ENCODE measurements around the gene PAN3.
"Not testable (repeated sequence)": the region's sequence is repeated elsewhere in the genome, so short reads cannot be mapped to it uniquely, and the experiment has no call there.

Gene PAN3, protein sequence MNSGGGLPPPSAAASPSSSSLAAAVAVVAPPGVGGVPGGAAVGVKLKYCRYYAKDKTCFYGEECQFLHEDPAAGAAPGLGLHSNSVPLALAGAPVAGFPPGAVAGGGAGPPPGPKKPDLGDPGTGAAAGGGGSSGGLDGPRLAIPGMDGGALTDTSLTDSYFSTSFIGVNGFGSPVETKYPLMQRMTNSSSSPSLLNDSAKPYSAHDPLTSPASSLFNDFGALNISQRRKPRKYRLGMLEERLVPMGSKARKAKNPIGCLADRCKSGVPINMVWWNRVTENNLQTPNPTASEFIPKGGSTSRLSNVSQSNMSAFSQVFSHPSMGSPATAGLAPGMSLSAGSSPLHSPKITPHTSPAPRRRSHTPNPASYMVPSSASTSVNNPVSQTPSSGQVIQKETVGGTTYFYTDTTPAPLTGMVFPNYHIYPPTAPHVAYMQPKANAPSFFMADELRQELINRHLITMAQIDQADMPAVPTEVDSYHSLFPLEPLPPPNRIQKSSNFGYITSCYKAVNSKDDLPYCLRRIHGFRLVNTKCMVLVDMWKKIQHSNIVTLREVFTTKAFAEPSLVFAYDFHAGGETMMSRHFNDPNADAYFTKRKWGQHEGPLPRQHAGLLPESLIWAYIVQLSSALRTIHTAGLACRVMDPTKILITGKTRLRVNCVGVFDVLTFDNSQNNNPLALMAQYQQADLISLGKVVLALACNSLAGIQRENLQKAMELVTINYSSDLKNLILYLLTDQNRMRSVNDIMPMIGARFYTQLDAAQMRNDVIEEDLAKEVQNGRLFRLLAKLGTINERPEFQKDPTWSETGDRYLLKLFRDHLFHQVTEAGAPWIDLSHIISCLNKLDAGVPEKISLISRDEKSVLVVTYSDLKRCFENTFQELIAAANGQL

DNA sequence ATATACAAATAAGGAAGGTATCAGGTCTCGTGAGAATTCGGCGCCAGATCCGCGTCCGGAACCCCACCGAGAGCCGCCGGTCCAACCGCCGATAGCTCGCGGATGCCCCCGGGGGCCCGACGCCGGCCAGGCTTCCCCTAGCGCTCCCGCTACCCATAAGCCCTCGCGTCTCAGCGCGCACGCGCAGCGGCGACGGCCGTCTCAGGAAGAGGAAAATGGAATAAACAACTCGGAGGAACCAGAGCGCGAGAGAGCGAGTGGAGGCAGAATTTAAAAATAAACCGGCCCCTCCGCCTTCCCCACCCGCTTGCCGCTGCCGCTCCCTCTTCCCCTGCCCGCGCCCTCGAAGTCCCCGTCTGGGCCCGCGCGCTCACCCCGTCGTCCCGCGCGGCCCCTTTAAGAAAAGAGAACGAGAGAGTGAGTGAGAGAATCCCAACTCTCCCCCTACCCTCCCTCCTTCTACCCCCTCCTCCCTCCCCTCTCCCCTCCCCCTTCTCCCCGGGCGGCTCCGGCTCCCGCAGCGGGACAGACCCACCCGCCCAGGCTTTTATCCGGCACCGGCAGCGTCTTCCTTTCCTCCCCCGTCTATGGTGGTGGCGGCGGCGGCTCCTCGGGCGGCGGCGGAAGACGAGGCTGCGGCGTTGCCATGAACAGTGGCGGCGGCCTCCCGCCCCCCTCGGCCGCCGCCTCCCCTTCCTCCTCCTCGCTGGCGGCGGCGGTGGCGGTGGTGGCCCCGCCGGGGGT is at the start of gene PAN3:
TSS of gene PAN3 (plus strand) at position 534 of the 744 bp plus-strand sequence. CDS start at position 647, 113 bp downstream.
- peak; percentile 90 for DNase-seq

DNA sequence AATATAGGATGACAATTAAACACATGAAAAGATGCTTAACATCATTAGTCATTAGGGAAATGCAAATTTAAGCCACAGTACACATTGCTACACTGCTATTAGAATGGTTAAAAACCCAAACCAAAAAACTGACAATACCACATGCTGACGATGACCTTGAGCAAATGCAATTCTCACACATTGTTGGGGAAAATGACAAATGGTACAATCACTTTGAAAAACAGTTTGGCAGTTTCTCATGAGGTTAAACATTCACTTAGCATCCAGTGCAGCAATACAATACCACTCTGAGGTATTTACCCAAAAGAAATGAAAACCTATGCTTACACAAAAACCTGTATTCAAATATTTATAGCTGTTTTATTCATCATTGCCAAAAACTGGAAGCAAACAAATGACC is 49.3 kb upstream of the PAN3 start:
- no peak for DNase-seq

DNA sequence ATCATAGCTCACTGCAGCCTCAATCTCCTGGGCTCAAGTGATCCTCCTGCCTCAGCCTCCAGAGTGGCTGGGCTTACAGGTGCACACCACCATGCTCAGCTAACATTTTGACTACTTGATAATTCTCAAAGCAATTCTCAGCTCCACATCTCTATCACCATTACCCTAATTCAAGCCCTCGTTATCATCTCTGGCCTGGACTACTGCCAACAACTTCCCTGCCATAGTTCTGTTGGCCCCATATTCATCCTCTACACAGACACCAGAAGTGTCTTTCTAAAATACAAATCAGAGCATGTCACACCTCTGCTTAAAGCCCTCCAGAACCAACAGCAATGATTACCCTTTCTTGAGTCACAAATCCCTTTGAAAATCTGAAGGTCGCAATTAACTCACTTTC is 45.9 kb upstream of the PAN3 start:
- DNase-seq = no peak

DNA sequence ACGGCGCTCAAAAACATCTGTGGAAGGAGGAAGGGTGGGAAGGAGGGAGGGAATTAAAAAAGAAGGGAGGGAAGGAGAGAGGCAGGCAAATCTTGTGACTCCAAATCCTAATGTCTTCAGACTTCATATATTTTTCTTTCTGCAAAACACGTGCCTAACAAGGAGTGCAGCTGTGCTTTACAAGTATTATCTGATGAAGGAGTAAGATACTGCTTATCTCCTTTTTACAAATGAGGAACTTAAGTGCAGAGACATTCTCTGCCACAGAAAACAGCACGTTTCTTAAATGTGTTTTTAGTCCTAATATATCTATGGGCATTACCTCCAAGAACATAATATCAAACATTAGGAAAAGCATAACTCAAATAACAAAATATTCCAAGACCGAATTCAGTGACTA is 44.5 kb upstream of the PAN3 start:
- DNase-seq = no peak

DNA sequence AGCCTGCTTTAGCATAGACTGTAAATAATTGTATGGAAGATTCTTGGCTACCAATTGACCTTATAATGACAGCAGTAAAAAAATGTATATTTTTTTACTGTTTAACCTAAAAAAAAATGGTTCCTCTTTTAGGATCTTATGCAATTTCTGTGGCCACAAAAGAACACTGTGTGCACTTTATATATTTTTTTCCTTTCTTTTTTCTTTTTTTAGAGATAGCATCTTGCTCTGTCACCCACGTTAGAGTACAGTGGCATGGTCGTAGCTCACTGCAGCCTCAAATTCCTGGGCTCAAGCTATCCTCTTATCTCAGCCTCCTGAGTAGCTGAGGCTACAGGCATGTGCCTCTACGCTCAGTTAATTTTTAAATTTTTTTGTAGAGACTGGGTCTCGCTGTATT is 44.0 kb upstream of the PAN3 start:
- DNase-seq = no peak

DNA sequence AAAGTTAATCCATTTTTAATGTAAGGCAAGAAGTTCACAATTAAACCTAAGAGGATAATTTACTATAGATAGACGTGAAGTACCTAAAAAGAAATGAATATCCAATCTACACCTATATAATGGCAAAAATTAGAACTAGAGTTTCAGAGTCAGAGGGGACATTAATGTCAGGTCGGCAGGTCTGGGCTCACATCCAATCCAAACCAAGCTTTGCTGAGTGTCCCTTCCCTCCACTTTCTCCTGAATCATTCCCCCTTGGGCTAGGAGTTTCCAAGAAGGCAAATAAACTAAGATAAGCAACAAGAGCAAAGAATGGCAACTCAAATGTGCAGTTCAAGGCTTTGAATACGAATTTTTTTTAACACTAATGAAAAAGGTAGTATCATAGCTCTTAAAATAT is 40.8 kb upstream of the PAN3 start:
- no peak for DNase-seq

DNA sequence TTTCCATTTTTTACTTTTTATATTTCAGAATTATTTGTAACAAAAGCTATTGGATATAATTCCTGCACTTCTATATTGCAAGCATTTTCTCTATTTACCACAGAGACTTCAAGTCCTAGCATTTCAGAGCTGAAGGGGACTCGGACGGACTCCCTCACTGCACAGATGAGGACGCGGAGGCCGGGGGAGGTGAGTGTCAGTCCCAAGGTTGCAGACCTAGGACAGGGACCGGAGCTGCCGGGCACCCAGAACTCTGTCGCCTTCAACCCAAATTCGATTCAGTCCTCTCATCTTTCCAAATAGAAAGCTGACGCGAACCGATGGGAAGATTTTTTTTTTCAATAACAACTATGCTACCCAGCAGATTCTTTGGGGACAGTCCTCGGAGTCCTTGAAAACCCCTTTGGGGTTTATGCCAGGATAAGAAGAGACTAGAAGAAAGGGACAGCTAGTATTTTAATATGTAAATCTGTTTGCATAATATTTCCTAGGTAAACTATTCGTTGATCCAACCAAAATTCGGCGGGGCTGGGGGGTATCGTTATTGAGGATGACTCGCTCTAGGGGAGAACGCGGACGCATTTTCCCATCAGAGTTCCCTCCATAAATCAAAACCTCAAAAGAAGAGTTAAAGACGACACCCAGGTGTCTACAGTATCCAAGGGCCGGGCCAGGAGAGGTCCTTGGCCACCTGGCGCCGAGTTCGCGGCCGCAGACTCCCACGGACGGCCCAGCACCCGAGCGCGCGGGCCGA is 38.8 kb upstream of the PAN3 start:
- no peak for DNase-seq

DNA sequence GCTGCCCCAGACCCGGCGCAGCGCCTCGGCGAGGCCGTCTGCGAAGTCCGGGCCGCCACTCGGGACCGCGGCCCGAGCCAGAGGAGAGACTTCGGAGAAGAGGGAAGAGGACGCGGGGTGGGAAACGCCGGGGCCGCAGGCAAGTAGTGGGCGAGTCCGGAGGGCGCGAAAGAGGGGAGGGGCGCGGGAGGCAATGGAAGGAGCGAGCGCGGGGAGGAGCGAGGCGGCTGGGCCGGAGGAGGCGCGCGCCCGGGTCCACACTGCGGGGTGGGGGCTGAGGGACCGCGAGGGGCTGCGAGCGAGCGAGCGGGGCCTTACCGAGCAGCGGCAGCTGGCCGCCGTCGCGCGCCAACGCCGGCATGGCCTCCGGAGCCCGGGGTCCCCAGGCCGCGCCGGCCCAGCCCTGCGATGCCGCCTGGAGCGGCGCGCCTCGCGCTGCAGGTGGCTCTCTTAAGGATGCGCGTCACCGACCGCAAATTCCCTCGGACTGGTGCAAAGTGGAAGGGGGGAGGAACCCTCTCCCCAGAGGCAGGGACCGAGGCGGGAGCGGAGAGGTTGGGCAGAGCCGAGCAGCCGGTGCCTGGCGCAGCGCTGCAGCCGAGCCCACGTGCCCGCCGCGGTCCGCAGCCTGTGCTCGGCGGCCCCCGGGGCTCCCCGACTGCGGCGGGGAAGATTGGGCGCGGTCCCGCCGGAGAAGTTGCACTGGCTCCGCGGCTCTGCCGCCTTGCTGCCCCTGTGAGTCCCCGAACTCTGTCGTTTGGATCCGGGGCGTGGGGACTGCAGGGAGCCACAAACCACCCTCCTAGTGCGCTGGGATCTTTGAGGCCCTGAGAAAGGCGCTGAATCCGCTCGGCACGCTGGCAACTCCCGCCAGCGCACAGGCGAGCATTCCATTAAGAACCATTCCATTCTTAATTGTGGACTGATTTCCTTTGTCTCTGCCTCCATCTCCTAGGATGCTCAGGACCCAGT is 37.9 kb upstream of the PAN3 start, which contains the start of gene FLT3:
TSS of gene FLT3 (minus strand) at position 427 of the 972 bp plus-strand sequence. CDS start at position 361, 66 bp downstream.
- peak; percentile 33 for DNase-seq

DNA sequence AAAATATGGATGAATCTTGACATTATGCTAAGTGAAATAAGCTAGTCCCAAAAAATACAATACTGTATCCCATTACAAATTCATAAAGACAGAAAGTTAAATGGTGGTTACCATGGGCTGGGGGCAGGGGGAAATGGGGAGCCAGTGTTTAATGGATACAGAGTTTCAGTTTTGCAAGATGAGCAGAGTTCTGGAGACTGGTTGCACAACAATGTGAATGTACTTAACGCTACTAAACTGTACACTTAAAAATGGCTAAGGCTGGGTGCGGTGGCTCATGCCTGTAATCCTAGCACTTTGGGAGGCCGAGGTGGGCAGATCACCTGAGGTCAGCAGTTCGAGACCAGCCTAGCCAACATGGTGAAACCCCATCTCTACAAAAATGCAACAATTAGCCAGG is 36.5 kb upstream of the PAN3 start:
- DNase-seq = not testable (repeated sequence)

DNA sequence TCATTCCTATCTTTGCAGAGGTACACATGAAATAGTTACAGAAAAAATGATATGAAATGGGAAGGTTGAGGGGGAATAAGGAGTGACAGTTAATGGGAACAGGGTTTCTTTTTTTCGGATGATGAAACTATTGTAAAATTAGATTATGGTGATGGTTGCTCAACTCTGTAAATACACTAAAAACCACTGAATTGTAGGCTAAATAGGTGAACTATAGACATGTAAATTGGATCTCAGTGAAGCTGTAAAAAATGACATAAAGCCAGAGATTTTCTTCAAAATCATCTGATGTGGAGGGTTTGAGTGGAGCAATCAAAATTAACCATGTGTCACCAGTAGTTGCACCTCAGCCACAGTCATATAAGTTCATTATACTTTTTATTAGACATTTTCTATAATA is 31.4 kb upstream of the PAN3 start:
- no peak for DNase-seq

DNA sequence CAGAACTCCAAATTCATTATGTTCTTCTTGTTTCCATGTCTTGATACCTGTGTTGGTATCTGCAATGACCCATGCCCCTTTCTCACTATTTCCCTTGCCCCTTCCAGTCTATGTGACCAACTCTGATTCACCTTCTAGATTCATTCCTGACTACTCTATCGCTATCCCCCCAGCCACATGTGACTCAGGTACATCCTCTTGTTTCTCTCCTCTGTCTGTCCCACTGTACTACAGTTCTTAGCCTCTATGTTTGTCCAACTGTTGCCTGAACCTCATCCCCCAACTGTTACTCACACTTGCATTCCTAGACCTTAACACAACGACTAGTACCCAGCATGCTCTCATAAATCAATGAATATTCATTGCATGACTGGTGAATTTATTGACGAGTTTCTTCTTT is 27.9 kb upstream of the PAN3 start:
- no peak for DNase-seq

DNA sequence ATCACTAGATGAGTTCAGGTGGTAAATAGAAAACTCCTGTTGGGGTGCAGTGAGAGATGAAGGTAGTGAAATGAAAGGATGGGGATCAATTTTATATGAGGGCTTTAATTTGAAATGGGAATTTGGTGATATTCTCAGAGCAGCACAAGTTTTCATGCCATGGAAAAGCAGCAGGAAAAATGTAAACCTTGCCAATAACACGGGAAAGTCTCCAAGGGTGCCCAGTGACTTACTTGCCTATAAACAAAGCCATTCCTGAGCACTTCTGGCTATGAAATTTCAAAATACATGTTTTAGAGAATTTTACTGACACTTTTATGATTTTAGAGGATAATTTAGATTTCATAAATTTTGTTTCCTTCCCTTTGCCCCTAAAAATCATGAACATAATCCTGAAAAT is 21.6 kb upstream of the PAN3 start:
- DNase-seq = no peak

DNA sequence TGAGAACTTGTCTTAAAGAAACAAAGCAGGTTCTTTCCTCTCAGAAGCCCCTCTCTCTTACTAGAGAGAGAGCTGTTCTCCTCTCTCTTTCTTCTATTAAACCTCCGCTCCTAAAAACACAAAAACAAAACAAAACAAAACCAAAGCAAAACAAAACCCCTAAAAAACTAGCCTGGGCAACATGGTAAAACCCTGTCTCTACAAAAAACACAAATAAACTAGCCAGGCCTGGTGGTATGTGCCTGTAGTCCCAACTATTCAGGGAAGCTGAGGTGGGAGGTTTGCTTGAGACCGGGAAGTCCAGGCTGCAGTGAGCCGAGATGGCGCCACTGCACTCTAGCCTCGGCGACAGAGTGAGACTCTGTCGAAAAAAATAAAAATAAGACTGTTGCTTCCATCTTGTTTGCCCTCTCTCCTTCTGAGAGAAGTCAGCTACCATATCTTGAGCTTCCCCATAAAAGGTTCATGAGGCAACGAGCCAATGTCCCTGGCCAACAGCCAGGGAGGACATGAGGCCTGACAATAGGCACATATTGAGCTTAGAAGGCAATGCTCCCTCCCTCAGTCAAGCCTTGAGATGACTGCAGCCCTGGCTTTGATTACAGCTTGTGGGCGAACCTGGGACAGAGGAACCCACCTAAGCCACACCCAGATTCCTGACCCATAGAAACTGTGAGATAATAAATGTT is 20.5 kb upstream of the PAN3 start:
- DNase-seq = no peak

DNA sequence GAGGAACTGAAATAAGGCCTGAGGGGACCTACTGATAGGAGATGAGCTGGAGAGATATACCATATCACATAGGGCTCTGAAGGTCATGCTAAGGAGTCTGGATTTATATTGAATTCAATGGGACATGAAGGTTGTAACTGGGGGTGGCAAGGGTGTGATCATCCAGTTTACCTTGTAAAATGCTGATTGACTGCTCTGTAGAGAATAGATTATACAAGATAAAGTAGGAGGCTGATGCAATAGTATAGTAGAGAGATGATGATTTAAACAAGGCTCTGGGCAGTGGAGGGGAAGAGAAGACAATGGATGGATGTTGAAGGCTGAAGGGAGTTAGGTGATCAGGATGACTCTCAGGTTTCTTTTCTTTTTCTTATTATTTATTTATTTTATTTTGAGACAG is 18.0 kb upstream of the PAN3 start:
- no peak for DNase-seq

DNA sequence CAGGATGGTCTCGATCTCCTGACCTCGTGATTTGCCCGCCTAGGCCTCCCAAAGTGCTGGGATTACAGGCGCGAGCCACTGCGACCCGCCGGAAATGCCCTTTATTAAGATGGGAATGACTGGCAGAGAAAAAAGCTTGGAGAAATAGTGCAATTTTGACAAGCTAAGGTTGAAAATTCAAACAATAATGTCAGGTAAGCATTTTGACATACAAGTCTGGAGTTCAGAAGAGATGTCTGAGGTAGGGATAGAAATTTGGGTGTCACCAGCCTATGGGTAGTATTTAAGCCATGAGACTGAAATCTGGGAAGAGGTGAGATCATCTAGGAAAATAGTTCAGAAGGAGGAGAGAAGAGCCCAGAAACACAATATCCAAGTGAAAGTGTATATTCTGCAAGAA is 17.1 kb upstream of the PAN3 start:
- DNase-seq = no peak

DNA sequence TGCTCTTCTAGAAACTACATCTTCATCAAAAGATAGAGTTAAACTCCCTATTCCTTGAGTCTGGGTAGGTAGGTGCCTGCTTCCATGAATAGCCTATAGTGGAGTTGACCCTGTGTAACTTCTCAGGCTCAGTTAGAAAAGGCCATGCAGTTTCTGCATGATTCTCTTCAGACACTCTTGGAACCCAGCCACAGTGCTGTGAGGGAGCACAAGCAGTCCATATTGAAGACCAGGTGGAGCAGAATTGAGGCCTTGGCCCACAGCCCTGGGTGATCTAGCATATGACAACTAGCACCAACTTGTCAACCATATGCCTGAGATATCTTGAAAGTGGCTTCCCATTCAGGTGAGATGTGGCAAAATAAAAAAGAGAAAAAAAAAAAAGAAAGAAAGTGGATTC is 10.3 kb upstream of the PAN3 start:
- no peak for DNase-seq

DNA sequence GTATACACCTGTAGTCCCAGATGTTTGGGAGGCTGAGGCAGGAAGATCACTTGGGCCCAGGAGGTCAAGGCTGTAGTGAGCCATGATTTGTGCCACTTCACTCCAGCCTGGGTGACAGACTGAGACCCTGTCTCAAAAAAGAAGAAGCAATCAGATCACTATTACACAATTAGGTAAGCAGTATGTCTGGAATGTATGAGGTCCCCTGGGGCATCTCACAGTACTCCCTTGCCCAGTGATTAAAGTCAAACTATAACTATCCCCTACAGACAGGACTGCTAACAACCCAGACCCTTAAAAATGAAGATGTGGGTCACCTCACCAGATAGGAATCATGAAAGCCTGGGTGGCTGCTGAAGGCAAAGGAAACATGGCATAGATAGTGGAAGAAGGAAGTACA is 9.4 kb upstream of the PAN3 start:
- no peak for DNase-seq

DNA sequence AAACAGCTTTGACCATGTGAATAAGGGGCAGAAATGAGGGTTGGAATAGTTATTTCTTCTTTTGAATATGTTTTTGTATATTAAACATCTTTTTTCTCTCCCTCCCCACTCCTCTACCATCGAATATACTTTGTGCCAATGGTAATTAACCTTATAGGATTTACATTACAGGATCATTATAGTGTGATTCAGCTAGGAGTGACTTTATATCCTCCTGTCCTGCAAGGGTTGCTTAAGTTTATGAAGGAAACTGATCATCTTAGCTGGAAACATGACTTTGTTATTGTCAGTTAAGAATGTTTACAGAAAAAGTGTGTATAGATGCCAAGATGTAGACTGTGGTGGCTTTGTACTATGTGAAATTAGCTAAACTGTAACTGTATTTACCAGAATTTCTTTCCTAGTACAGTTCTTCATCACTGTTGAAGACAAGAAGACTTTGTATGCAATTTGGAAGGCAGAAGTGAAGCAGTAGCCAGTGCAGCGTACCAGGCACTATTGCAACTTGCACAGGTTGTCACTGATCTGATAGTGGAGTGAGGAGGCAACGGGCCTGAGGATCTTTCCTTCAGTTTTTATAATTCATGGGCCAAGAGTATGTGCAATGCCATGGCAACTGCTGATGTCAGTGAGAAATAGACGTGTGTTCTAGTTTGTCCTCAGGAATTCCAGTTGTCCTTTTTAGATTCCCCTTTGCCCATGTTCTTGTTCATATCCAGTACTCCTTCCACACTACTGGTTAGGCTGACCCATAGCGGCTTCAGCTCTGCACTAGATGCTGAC is 8.2 kb upstream of the PAN3 start:
- no peak for DNase-seq

DNA sequence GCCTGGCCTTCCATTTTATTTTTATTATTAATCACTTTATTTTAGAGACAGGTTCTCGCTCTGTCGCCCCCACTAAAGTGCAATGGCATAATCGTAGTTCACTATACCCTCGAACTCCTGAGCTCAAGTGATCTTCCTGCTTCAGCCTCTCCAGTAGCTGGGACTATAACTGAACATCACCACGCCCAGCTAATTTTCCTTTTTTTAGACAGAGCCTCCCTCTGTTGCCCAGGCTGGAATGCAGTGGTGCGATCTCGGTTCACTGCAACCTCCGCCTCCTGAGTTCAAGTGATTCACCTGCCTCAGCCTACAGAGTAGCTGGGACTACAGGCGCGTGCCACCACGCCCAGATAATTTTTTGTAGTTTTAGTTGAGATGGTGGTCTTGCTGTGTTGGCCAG is 6.7 kb upstream of the PAN3 start:
- DNase-seq = no peak

DNA sequence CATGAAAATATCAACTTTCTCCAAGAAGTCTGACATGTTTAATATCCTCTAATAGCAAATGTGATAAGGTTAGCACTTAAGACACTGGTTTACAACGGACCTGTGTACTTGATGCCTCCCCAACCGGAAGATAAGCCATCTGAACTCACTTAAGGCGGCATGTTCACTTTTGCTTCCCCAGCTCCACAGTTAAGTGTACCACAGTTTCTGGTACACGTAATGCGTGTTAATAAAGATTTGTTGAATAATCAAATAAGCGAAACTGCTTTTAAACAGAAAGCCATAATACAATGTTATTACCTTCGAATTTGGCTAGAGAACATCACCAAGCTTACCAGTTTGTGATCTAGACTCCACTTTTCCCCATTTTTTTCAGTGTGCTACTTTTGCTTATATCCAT is 1.4 kb upstream of the PAN3 start:
- DNase-seq = no peak

Measured in activated CD4-positive, CD25-positive, alpha-beta regulatory T cell treated with anti-CD3 and anti-CD28 coated beads, Interleukin-2, amount 50 U/mL, for 72 hours (primary cell).